HG03460 (cell line): ENCODE results near the gene TNFRSF8.
"Not testable (repeated sequence)": the region's sequence is repeated elsewhere in the genome, so short reads cannot be mapped to it uniquely, and the experiment has no call there.

ENCODE experiments used
- ATAC-seq: cut with Tn5 transposase; IDR thresholded peaks from one replicate; pipeline ENCODE4 v1.9.1; 2021; ENCODE audit not compliant: unreplicated experiment

Gene TNFRSF8

GRCh38 chr1:12063141-12064072 is at the start of gene TNFRSF8:
Gene TNFRSF8 (plus strand): TSS chr1:12063303. CDS start chr1:12063599, 296 bp downstream.
- no peak for ATAC-seq

- ATAC-seq = no peak
These were observed 48.7 kb upstream of the TNFRSF8 start for GRCh38 chr1:12014141-12014991.

GRCh38 chr1:12015001-12015491 is 48.1 kb upstream of the TNFRSF8 start:
- no peak for ATAC-seq

- no peak for ATAC-seq
These were observed 47.6 kb upstream of the TNFRSF8 start for GRCh38 chr1:12015499-12015898.

GRCh38 chr1:12016182-12016581 is 46.9 kb upstream of the TNFRSF8 start:
- ATAC-seq = no peak

- ATAC-seq = no peak
These were observed 43.1 kb upstream of the TNFRSF8 start for GRCh38 chr1:12019858-12020509.

- no peak for ATAC-seq
These were observed 41.5 kb upstream of the TNFRSF8 start for GRCh38 chr1:12021616-12022015.

- ATAC-seq = no peak
These were observed 41.1 kb upstream of the TNFRSF8 start for GRCh38 chr1:12022036-12022435.

- ATAC-seq = no peak
These were observed 36.5 kb upstream of the TNFRSF8 start for GRCh38 chr1:12026586-12026985.

GRCh38 chr1:12028248-12028647 is 34.9 kb upstream of the TNFRSF8 start:
- no peak for ATAC-seq

GRCh38 chr1:12028957-12029511 is 34.1 kb upstream of the TNFRSF8 start:
- ATAC-seq = no peak

GRCh38 chr1:12029720-12030339 is 33.3 kb upstream of the TNFRSF8 start:
- ATAC-seq = no peak

GRCh38 chr1:12031039-12031980 is 31.8 kb upstream of the TNFRSF8 start:
- ATAC-seq = no peak

GRCh38 chr1:12032161-12032621 is 30.9 kb upstream of the TNFRSF8 start:
- no peak for ATAC-seq

- not testable (repeated sequence) for ATAC-seq
These were observed 29.7 kb upstream of the TNFRSF8 start for GRCh38 chr1:12033441-12033840.

- ATAC-seq = no peak
These were observed 28.7 kb upstream of the TNFRSF8 start for GRCh38 chr1:12034381-12034801.

GRCh38 chr1:12035312-12035711 is 27.8 kb upstream of the TNFRSF8 start:
- no peak for ATAC-seq

GRCh38 chr1:12037486-12038355 is 25.4 kb upstream of the TNFRSF8 start:
- ATAC-seq = no peak
